ENCODE data around the gene ATP8A2.
"Not testable (repeated sequence)": the region's sequence is repeated elsewhere in the genome, so short reads cannot be mapped to it uniquely, and the experiment has no call there.

Gene ATP8A2

DNA sequence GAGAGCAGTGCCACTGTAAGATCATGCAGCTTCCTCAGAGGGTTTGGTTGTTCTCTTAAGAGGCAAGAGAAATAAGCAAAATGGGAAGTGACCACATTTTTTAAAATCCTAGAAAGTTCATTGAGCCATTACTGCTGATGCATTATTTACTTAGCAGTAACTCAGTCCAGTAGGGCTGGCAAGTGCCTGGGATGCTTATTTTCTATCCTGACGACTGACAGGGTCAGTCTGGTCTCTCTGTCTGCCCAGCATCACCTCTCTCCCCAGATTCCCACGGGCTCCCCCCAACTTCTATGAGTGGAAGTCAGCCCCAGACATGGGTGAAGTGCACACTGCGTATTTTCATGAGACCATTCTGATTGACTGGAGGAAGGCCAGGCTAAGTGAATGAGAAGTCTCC, 669.7 kb downstream of the ATP8A2 start:
- no peak for DNase-seq (ENCODE audit: low spot score)

GRCh38 chr13:26042785-26043184, 671.0 kb downstream of the ATP8A2 start:
- no peak for DNase-seq (ENCODE audit: low spot score)

GRCh38 chr13:26045142-26045541, 673.4 kb downstream of the ATP8A2 start:
- DNase-seq (ENCODE audit: low spot score): no peak

DNA sequence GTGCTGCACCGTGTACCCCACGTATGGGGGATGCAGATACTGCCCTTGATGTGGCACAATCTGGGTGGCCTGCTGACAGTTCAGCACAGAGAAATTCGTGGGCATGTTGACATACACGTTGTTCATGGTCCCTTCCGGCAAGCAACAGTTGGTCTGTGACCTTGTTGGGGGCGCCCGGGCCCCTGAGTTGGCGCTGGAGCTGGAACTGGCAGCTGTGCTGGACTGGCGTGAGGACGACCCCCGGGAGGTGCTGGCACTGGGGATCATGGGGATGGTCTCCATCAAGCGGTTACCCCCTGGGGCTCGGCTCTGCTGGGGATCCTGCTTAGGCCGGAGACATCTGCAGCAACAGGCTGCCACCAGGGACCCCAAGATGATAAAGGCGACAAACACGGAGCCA, 674.9 kb downstream of the ATP8A2 start:
- DNase-seq (ENCODE audit: low spot score): no peak

DNA sequence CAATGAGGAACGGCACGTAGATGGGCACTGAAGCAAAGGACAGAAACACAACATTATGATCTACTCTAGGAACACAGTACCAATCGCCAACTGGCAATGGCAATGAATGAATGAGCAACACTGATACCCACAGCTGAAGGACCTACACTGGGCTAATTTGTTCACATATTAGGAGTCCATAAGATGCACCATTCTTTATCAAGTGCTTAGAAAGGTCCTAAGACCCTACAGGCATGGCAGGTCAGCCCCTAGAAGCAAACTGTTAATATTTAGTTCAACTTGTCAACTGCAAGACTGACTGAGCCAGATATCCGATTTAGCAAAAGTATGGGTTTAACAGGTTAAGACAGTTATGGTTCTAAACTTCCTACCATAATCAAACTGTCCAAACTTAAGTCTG, 675.3 kb downstream of the ATP8A2 start:
- DNase-seq (ENCODE audit: low spot score): no peak

DNA sequence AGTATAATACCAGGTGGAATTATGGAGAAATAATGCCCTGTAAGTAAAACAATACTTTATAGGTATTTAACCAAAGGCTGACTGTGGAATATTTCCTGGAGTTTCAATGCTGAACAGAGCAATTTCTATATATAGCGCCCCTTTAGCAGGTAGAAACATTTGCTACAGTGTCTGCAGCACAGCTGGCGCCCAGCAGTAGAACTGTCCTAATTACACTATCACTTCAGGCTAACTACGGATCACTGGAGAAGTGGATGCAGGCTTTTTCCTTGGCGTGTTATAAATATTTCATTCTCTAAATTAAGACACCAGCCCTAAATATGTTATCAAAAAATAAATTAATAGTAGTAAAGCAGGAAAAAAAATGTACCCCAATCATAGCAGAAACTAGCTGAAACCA, 677.0 kb downstream of the ATP8A2 start:
- DNase-seq (ENCODE audit: low spot score): no peak

GRCh38 chr13:26050568-26051230, 678.9 kb downstream of the ATP8A2 start:
- DNase-seq (ENCODE audit: low spot score): no peak

DNA sequence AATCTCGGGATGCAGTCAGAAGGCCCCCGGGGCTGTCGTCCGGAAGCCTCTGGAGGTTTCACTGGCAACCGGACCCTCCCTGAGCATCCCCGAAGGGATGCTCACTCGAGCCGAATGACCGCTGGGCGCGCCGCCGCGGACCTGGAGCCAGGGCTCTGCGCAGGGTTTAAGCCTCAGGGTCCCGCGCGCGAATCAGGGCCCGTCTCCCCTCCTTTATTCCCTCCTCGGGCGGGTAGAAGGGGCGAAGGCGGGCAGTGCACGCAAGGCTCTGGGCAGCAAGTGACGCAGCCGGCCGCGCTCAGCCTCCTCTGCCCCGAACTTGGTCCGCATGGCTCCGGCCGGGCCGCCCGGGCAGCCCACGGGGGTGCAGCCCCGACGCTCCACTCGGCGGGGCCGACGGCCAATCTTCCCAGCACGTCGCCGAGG, 679.5 kb downstream of the ATP8A2 start:
- DNase-seq (ENCODE audit: low spot score): no peak

- DNase-seq (ENCODE audit: low spot score): peak; percentile 41
These were observed 680.0 kb downstream of the ATP8A2 start, which contains the start of gene SHISA2 for GRCh38 chr13:26051657-26052311. Gene SHISA2, minus strand, starts transcription at chr13:26052016. Its CDS starts 1,041 bp downstream, at chr13:26050975.

- DNase-seq (ENCODE audit: low spot score): no peak
These were observed 680.6 kb downstream of the ATP8A2 start for GRCh38 chr13:26052337-26052736.

- no peak for DNase-seq (ENCODE audit: low spot score)
These were observed 681.7 kb downstream of the ATP8A2 start for GRCh38 chr13:26053418-26053980.

DNA sequence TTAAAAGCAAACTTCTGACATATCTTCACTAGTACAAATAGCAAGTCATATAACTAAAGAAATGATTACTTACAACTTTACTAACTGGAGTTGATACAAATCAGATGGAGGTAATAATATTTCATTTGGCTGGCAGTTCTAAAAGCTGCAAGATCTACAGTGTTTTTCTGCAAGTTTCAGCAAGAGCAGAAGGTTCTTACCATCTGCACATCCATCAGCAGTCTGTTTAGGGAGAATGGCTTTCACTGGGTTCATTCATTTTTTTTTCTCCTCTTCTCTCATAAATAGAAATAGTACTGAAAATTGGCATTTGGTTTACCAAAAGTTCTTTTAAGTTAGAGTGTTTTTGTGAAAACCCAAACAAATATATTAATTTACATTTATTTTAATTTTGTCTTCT, 683.1 kb downstream of the ATP8A2 start:
- no peak for DNase-seq (ENCODE audit: low spot score)

- no peak for DNase-seq (ENCODE audit: low spot score)
These were observed 686.9 kb downstream of the ATP8A2 start for GRCh38 chr13:26058704-26059103.

- no peak for DNase-seq (ENCODE audit: low spot score)
These were observed 688.6 kb downstream of the ATP8A2 start for GRCh38 chr13:26060357-26060756.

- DNase-seq (ENCODE audit: low spot score): no peak
These were observed 689.5 kb downstream of the ATP8A2 start for GRCh38 chr13:26061256-26061655.

- no peak for DNase-seq (ENCODE audit: low spot score)
These were observed 690.2 kb downstream of the ATP8A2 start for GRCh38 chr13:26061947-26062346.

DNA sequence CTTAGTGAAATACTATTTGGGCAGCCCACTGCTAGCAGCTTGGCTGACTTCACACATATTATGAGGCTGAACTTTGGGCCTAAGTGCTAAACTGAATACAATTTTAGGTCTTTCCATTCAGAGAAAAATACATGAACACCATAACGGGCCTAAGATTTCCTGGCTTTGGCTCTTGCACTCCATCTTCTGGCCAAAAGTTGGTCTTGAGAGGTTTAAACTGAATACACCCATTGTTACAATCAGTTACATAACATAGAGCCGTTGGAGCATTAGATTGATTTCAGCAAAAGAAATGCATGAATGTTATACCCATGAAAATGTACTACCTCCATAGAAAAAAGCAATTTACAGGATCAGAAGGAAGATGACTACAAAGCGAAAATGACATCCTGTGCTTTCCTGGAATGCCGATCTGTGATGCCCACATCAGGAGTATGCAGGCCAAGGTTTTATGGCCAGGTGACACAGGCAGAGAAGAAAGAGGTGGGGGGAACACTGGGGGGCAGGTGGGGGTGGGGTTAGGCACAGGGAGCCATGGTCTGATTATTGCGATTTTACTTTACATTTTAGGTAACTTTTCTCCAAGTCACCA, 691.2 kb downstream of the ATP8A2 start:
- DNase-seq (ENCODE audit: low spot score): peak; percentile 22

GRCh38 chr13:26066492-26066891, 694.7 kb downstream of the ATP8A2 start:
- not testable (repeated sequence) for DNase-seq (ENCODE audit: low spot score)

- no peak for DNase-seq (ENCODE audit: low spot score)
These were observed 695.8 kb downstream of the ATP8A2 start for GRCh38 chr13:26067601-26068000.

- DNase-seq (ENCODE audit: low spot score): not testable (repeated sequence)
These were observed 696.6 kb downstream of the ATP8A2 start for GRCh38 chr13:26068372-26068771.

DNA sequence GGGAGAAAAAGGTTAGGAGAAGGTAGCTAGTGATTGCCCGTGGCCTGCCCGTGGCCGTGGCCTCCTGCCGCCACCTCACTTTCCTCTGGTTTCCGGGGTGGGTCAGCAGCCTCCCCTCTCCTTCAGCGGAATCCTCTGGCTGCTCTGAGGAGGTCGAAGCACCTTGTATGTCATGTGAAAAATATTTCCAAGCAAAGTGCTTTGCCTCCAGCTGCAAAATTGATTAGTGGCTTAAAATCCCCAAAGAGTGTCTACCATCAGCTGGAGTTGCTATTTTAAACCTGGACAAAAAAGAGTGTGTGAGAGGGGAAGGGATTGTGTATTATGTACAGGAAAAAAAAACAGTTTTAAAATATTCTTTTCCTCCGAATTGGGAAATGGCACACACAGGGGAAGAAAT, 697.9 kb downstream of the ATP8A2 start:
- DNase-seq (ENCODE audit: low spot score): not testable (repeated sequence)

DNA sequence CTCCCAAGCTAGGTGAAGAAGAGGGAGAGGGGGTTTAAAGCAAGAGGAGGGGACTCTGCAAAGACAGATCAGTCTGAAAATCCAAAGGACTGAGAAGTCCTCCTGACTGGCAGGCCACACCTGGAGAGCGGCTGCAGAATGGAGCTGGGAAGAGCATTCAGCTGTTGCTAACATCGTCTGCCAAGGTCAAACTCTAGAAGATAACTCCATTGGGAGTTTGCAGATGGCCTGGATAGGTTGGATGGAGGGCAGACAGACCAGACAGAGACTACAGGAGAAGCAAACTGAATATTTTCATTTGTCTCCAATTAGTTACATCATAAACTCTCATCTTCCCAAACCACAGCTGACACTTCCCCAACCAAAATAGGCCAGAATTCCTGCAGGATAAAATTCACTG, 699.9 kb downstream of the ATP8A2 start:
- no peak for DNase-seq (ENCODE audit: low spot score)

DNA sequence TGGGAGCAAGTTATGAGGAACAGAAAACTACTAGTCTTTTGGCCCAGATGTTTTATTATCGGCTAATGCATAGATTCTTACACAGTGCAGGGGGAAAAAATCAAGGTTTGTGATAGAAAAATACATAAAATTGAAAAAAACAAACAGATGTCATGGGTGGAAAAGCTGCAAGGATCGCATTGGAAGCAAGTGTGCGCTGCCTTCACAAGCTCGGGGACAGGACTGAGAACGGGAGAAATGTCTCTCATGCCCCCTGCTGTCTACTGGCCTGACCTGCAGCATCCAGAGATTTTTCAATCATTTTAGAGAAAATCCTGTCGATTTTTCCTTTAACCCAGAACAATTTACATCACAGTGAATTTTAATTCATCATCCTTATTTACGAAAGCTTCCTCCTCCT, 700.6 kb downstream of the ATP8A2 start:
- DNase-seq (ENCODE audit: low spot score): not testable (repeated sequence)
